GM19468 (cell line): ENCODE data around the gene ARL15.

ENCODE experiments used
- ATAC-seq: cut with Tn5 transposase; IDR thresholded peaks from one replicate; pipeline ENCODE4 v1.9.1; 2021; ENCODE audit warnings: mild to moderate bottlenecking, moderate library complexity, moderate number of reproducible peaks; ENCODE audit not compliant: unreplicated experiment; ENCODE audit errors: extremely low read depth

ARL15 gene

GRCh38 chr5:54315736-54316528, 5.6 kb upstream of the ARL15 start:
- ATAC-seq = no peak

DNA sequence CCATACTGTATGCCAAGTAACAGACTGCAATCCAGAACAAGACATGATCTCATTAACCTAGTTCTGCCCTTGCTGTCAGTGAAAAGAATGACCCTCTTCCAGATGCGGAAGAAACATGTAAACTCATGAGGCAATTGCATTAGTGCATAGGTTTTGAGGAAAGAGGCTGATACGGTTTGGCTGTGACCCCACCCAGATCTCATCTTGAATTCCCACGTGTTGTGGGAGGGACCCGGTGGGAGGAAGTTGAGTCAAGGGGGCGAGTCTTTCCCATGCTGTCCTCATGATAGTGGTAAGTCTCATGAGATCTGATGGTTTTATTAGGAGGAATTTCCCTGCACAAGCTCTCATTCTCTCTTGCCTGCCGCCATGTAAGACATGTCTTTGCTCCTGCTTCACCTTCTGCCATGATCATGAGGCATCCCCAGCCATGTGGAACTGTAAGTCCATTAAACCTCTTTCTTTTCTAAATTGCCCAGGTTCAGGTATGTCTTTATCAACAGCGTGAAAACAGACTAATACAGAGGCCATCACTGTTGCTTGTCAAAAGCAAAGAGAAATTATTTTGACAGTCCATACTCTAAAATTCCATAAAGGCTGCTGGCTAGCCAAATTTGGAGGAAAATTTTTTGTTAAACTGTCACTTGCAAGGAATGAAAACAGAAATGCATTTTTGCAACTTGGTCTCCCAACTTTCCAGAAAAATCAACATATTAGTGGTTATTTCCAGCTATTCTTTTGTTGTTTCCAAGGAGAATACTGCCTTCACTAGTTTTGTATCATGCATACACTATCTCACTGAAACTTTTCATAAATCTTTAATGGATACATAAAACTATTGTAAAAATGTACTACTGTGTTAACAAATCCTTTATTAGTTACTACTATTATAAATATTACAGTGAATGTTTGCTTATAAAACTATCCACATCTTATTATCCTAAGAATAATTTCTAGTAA, 3.2 kb upstream of the ARL15 start:
- no peak for ATAC-seq

GRCh38 chr5:54312499-54312898, 2.1 kb upstream of the ARL15 start:
- ATAC-seq = no peak

- ATAC-seq = no peak
Observed at GRCh38 chr5:54311176-54311677, 854 bp upstream of the ARL15 start.

DNA sequence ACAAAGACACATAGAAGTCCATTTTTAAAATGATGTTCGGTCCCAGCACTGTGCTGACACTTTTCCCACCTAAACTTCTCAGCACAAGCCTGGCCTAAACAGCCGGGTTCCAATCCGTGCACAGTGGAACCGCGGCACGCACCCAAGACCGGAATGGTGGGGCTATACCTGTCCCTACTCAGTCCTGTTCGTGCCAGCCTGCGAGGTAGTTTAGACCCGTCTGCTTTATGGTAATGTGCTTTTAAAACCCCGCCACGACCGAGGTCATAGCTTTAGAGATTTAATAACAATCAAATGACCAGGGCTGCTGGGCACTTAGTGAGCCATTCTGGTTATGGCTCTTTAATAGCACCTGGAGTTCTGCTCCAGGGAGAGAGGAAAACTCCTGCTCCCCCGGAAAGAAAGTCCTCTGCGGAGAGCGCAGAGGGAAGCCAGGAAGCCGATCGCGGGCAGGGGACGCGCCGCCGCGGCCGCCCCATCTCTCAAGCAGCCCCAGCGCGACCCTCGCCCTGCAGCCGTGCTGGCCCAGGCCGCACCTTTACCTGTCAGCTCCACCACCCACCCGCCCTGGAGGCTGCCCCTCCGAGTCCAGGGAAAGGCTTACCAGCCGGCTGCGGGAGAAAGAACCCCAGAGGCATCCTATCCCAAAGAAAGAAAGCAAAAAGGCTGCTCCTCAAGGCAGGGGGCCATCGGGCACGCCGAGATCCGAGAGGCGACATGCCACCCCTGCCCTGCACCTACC, 511 bp downstream of the ARL15 start:
- ATAC-seq = no peak

DNA sequence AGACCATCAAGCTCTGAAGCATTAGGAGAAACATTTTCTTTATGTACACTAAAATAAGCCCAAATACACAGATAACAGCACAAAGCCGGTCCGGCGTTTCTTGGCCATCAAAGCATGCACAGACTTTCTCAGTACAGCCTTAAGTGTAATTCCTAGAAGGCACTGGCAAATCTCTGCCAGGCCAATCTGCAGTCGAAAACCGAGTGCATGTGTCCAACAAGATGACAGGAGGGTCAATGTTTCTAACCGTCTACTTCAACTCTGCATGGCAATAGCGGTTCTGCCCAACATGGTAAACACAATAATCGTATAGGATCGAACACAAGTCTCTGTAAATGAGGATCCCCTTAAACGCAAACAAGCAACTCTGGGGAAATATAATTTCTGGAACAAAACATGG, 1.1 kb downstream of the ARL15 start:
- no peak for ATAC-seq

DNA sequence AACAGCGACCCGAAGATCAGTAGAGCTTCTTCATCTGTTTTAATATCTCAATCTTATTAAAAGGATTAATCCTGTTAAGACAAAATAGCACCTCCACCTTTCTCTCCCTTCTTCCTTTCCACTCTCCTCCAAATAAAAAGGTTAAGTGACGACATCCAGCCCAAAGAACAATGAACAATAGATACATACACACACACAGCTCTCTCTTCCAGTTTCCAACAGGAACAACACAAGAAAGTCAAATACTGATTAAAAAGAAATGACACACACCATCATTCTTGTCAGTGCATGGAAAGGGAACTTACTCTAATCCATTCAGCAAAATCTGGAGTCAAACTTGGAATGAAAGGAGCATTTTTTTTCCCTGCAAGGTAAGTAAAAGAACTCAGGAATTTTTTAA, 2.8 kb downstream of the ARL15 start:
- no peak for ATAC-seq

GRCh38 chr5:54306893-54307292, 3.5 kb downstream of the ARL15 start:
- no peak for ATAC-seq

- ATAC-seq = no peak
Observed at GRCh38 chr5:54305737-54306136, 4.6 kb downstream of the ARL15 start.

- no peak for ATAC-seq
Observed at GRCh38 chr5:54304040-54304439, 6.3 kb downstream of the ARL15 start.

- ATAC-seq = no peak
Observed at GRCh38 chr5:54302267-54302687, 8.1 kb downstream of the ARL15 start.

GRCh38 chr5:54301849-54302248, 8.5 kb downstream of the ARL15 start:
- no peak for ATAC-seq

GRCh38 chr5:54301220-54301619, 9.2 kb downstream of the ARL15 start:
- ATAC-seq = no peak

- no peak for ATAC-seq
Observed at GRCh38 chr5:54298947-54299346, 11.4 kb downstream of the ARL15 start.

DNA sequence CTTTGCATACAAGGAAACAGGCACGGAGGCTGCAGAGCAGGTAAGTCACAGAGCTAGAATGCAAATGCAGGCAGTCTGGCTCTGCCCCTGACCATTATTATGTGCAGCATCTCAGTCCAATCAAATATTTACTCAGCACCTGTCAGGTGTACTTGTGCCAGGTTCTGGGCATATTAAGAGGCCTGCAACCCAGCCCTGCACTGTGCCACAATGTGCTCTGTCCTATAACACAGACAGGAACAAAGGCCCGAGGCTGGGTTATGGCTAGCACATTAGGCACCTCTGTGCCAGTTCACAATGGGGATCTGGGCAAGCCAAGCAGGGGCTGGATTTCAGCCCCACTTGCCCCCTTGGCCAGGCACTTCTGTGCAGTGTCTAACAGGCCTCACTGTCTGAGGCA, 14.0 kb downstream of the ARL15 start:
- ATAC-seq = no peak

DNA sequence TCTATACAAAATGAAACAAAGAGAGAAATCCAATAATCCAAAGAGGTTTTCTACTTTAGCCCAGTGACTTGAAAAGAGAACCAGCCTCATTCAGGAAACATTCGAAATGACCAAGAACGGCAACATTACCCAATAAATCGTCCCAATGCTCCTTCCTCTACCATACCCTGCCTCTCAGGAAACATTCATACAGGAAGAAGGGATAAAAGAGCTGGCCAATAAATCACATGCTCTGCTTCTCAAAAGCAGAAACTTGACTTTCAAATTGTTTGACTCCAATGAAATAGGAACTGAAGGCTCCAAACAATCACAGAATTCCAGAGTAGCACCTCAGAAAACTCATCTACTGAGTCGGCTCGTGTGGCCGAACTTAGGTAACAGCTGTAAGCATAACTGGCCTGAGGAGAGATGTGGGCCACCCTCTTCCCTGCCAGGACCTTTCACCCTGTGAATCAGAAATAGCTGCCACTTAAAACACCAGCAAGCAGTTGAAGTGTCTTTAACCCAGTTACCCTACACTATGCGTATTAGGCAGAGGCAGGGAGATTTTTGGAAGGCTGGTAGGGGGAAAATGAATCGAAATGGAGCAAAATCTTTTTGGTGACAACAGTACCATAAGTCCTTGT, 14.6 kb downstream of the ARL15 start:
- no peak for ATAC-seq

DNA sequence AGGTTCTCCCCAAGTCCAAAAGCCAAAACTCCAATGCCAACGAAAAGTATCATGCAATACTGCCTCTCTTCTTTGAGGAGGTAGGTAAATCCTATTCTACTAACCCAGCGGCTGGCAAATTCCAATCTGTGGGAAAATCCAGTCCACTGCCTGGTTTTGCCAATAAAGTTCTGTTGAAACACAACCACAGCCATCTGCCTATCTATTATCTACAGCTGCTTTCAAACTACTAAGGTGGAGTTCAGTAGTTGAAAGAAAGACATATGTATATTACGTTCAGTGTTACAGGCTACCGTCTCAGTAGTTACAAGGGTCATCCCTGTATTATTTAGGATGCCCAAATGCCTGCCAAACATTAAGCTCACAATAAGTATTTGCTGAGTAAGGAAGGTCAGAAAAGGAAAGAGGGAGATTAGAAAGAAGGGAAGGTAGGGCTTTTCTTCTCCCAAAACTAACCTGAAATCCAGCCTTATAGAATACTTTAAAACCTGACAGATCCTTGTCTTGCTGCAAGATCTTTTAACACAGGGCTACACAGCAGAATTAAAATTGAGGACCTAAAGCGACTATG, 16.2 kb downstream of the ARL15 start:
- no peak for ATAC-seq

GRCh38 chr5:54292866-54293265, 17.5 kb downstream of the ARL15 start:
- ATAC-seq = no peak

- ATAC-seq = no peak
Observed at GRCh38 chr5:54291498-54291897, 18.9 kb downstream of the ARL15 start.

- no peak for ATAC-seq
Observed at GRCh38 chr5:54289769-54290168, 20.6 kb downstream of the ARL15 start.
